Hippocampal formation (tissue), 2 donors: ENCODE measurements around the gene CLIP2.

ENCODE experiments used
- DNase-seq, 2 donors: peaks; one replicate each; lab custom pipeline; 2025; lab: John Stamatoyannopoulos, UW

Gene CLIP2

GRCh38 chr7:74271742-74272141 is 17.5 kb upstream of the CLIP2 start:
- DNase-seq = no peak

- DNase-seq = peak in 1 of 2 donors; percentile 16
Observed at GRCh38 chr7:74272305-74273038, 16.7 kb upstream of the CLIP2 start.

GRCh38 chr7:74275401-74275881 is 13.8 kb upstream of the CLIP2 start:
- DNase-seq = no peak

- DNase-seq = no peak
Observed at GRCh38 chr7:74277636-74278035, 11.6 kb upstream of the CLIP2 start.

GRCh38 chr7:74280985-74281384 is 8.2 kb upstream of the CLIP2 start:
- no peak for DNase-seq

GRCh38 chr7:74282748-74283459 is 6.3 kb upstream of the CLIP2 start:
- DNase-seq = no peak

- peak in 1 of 2 donors; percentile 35 for DNase-seq
Observed at GRCh38 chr7:74283858-74284447, 5.3 kb upstream of the CLIP2 start.

- no peak for DNase-seq
Observed at GRCh38 chr7:74284781-74285259, 4.4 kb upstream of the CLIP2 start.

GRCh38 chr7:74286131-74286530 is 3.1 kb upstream of the CLIP2 start:
- no peak for DNase-seq

- no peak for DNase-seq
Observed at GRCh38 chr7:74287303-74288033, 1.7 kb upstream of the CLIP2 start.

GRCh38 chr7:74288034-74288881 is 949 bp upstream of the CLIP2 start:
- no peak for DNase-seq

- peak in 1 of 2 donors; percentile 39 for DNase-seq
Observed at GRCh38 chr7:74289659-74290552, 699 bp downstream of the CLIP2 start.

- no peak for DNase-seq
Observed at GRCh38 chr7:74290553-74290950, 1.3 kb downstream of the CLIP2 start.

GRCh38 chr7:74290981-74291441 is 1.8 kb downstream of the CLIP2 start:
- no peak for DNase-seq

GRCh38 chr7:74291535-74291934 is 2.3 kb downstream of the CLIP2 start:
- DNase-seq = no peak

- DNase-seq = no peak
Observed at GRCh38 chr7:74292757-74293576, 3.8 kb downstream of the CLIP2 start.

- DNase-seq = no peak
Observed at GRCh38 chr7:74293577-74293908, 4.3 kb downstream of the CLIP2 start.

- no peak for DNase-seq
Observed at GRCh38 chr7:74294191-74294998, 5.2 kb downstream of the CLIP2 start.
